HG03280 (cell line): ENCODE measurements around the gene GHR.

ENCODE experiments used
- ATAC-seq: cut with Tn5 transposase; IDR thresholded peaks from one replicate; pipeline ENCODE4 v1.9.1; 2021; ENCODE audit warnings: mild to moderate bottlenecking, moderate library complexity; ENCODE audit not compliant: unreplicated experiment

Gene GHR

DNA sequence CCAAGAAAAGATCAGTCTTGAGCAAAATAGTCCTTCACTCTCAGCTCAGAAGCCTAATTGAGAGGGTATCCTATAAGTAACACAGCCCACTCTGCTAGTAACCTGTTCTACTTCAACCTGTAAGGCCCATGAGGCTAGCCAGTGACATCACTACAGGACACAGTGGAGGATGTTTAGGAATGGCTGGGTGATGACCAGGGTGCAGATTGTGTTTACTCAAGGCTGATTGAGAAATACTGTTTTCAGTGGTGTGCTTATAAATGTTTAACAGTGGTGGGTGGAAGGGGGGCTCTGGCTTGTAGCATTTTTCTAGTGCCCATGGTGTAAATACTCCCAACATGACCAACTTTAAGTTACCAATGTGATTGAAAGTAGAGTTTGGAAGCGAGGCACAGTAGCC, 173.6 kb downstream of the GHR start:
- ATAC-seq: no peak

DNA sequence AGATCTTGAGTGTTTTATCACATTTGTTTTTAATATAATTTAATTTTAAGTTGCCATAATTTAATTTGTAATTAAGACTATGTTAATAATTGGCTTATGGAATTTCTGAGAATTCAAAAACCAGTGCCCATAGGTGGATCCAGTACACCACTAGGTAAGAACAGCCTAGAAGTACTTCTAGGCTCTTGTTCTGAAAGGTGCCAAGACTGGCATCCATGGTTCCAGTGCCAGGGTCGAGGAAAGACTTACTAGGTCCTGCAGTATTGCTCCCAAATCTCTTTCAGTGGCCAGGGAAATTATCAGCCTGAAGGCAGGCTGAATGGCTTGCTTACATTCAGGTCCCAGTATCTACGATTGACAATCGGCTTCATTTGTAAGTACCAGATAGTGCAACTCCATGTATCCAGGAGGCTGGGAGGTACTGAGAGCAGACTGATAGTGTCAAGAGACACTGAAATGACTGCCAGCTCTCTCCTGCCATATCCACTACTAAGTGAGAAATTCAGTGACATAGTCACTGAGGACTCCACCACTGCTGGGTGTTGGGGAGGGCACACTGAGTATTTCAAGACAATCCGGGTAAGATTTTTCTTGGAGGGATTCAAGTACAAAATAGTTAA, 174.2 kb downstream of the GHR start:
- no peak for ATAC-seq

- ATAC-seq: no peak
Measured at GRCh38 chr5:42598311-42598710, 175.1 kb downstream of the GHR start.

- no peak for ATAC-seq
Measured at GRCh38 chr5:42599106-42599505, 175.9 kb downstream of the GHR start.

DNA sequence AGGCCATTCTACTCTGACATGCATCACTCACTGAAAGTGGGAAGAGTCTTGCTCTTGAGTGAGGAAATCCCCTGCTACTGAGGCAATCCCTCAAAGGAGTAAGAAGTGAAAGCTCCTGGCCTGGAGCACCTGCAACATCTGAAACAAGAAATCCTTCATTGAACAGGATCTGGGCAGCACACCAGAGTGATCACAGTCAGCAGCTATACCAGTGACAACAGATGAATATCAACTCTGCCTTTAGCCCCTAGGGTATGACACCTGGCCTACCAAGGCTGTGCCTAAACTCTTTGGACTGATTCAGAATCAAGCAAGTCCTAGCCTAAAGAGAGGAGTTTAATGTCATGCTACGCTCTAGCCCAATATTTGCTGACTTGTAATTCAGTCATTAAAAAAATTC, 177.2 kb downstream of the GHR start:
- ATAC-seq: no peak

- ATAC-seq: no peak
Measured at GRCh38 chr5:42604171-42604711, 181.0 kb downstream of the GHR start.

GRCh38 chr5:42605490-42605889, 182.3 kb downstream of the GHR start:
- no peak for ATAC-seq

- no peak for ATAC-seq
Measured at GRCh38 chr5:42606464-42606869, 183.2 kb downstream of the GHR start.

DNA sequence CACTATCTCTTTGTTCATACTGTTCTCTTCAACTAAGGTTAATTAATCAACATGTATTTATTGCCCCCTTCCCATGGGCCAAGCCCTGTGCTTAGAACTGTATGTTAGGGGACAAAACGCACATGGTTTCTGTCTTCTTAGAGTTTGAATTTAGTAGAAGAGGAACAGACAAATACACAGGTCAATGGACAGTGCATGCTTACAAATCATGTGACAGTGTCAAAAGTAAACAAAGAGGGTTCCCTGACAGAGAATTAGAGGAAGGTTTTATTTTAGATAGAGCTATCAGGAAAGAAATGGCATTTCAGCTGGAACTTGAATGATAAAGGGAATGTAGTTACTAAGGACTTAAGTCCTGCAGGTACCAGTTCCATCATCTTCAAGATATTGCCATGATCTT, 188.2 kb downstream of the GHR start:
- no peak for ATAC-seq

DNA sequence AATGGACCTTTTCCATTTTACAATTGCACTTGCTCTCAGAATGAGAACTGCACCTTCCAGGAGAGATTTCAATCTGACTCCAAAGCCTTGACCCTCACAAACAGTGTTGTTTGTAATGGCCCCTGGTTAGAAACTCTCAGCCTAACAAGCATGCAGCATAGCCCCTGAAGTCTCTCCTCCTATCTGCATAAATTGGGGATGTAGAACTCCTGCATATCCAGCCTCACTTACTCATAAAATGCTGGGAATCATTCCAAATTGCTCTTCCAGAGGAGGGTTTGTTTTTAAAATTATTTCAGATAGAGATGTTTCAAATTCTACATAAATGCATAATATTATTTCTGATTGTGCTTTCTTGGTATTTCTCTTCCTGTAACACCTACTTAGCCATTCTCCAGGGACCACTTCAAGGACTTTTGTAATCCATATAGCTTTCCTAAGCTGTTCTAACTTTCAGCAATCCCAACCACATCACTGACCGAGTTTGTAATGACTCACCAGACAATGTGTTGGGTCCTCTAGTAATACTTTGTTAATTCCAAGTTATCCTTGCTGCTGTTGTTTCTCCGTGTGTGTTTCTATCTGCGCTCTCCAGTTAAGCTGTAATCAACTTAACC, 189.6 kb downstream of the GHR start:
- no peak for ATAC-seq

GRCh38 chr5:42614509-42614908, 191.3 kb downstream of the GHR start:
- no peak for ATAC-seq

- no peak for ATAC-seq
Measured at GRCh38 chr5:42620579-42621216, 197.5 kb downstream of the GHR start.

- no peak for ATAC-seq
Measured at GRCh38 chr5:42621242-42621641, 198.0 kb downstream of the GHR start.

- ATAC-seq: no peak
Measured at GRCh38 chr5:42621662-42622061, 198.4 kb downstream of the GHR start.

DNA sequence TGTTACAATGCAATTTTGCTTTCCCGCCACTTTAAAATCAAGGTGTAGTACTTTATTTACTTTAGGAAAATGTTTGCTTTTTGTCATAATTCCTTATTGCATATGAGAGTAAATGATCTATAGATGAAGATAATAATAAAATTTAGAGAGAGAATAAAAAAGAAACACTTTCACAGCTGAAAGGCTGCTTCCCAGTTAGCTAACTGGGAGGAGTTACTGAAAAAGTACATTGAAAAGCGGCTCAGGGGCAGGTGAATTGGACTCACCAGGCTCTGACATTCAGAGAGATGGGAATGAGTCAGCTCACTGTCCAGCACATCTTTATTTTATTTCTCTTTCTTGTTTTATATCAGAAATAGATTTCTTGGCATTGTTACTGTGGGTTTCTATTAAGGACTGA, 201.7 kb downstream of the GHR start:
- ATAC-seq: no peak

DNA sequence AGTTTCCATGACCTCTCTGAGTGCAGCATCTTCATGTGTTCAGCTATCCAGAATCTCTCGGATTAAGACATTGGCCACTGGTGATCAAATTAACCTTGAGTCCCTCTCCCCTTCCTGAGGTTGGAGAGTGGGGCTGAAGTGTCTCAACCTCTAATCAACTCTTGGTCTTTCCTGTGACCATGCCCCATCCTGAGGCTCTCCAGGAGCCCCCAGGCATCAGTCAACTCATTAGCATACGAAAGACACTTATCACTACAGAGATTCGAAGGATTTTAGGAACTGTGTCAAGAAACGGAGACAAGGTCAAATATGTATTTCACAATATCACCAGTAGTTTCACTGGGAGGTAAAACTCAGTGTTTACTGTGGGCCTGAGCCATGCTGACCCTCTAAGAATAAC, 203.2 kb downstream of the GHR start:
- ATAC-seq: no peak

GRCh38 chr5:42628821-42629220, 205.6 kb downstream of the GHR start:
- no peak for ATAC-seq

DNA sequence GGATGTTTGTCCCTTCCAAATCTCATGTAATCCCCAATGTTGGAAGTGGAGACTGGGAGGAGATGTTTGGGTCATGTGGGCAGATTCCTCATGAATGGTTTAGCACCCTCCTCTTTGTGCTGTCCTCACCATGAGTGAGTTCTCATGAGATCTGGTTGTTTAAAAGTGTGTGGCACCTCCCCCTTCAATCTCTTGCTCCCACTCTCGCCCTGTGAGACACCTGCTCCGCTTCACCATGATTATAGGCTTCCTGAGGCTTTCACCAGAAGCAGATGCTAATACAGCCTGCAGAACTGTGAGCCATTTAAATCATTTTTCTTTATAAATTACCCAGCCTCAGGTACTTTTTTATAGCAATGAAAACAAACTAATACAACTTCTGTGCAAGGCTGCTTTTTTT, 206.0 kb downstream of the GHR start:
- no peak for ATAC-seq

DNA sequence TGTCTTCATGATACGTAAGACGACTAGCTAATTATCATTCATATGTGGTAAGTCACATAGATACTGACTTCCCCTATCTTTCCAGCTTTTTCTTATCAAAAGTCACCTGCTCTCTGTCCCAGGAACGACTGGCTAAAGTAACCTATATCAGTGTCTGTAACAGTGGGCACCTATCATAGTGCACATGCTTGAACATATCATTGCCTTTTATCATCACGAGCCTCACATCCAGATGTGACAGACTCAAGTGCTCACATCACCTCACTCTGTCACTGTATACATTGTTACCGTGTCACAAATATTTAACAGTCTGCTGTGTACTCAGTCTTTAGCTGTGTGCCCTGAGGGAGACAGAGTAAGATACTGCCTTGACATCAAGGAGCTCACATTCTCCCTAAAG, 208.0 kb downstream of the GHR start:
- no peak for ATAC-seq

- ATAC-seq: no peak
Measured at GRCh38 chr5:42632354-42632900, 209.2 kb downstream of the GHR start.

DNA sequence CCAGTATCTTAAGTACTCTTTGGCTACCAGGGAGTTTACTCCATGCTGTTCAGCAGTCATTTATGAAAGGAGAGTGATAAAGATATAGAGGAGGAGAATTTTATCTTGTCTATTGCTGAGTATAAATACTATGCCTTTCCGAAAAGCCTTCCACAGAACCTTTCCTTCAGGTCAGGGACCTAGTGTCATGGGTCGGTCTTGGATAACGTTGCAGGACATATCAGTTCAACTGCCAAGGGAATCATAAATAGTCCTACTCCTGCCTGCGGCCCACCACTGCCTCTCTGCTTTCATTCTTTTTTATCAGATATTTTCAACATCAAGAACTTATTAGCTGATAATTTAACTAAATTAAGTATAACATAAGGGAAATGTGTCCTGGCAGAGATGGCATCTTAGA, 211.3 kb downstream of the GHR start:
- no peak for ATAC-seq

- no peak for ATAC-seq
Measured at GRCh38 chr5:42636425-42636824, 213.2 kb downstream of the GHR start.
